ENCODE results near the gene HSPB1.
A peak's percentile ranks its signal among the peaks of the same experiment; 100 is the strongest.
"Not testable (repeated sequence)": the region's sequence is repeated elsewhere in the genome, so short reads cannot be mapped to it uniquely, and the experiment has no call there.

The HSPB1 gene

DNA sequence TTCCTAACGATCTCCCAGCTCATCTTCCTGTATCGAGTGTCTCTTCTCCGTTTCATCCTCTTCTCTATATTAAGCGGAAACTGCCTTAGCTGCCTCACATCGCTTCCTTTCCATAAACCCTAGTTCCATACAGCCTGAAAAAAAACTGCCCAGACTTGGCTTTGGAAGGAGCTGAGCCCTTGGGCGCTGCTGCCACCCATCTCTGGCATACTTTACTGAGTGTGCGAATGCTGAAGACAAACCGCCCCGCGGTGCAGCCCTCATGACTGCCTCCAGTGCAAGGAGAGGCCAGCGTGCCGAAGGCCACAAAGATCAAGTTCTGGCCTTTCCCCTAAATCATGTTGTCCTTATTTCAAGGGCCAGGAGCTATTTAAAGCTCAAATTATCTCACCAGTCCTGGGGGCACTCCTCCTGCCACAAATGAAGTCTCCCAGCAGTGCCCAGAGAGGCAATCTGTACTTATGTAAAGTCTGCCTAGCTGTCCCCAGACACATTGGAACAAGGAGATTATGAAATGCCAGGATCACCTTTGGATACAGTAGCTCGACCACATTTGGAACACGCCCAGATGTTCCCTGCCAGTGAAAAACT, 31.1 kb downstream of the HSPB1 start:
- Histone ChIP-seq H3K4me2 (ENCODE audit: low read length) (no peak overlapping the region), H4K8ac (ENCODE audit: low read depth, low read length) (no peak overlapping the region), H3K4me3 (ENCODE audit: low read depth, low read length) (no peak overlapping the region), H4K91ac (ENCODE audit: low read depth, low read length) (no peak overlapping the region), H3K4me1 (ENCODE audit: control insufficient read depth in 1 of 2, insufficient read depth in 2 of 2, low read length in 2 of 2) (peaks cover 4 to 7% of the 10 kb centered on the region in 2 experiments), H3K79me2 (ENCODE audit: control insufficient read depth, insufficient read depth, low read length, poor library complexity) (peaks cover 17% of the 10 kb centered on the region), H2AK5ac (ENCODE audit: low read length) (no peak overlapping the region), H3K23ac (ENCODE audit: low read length) (no peak overlapping the region), H3K79me1 (ENCODE audit: low read length) (no peaks in the 10 kb centered on the region), H3K36me3 (ENCODE audit: control insufficient read depth in 1 of 2, insufficient read depth in 2 of 2, low read length in 2 of 2) (peaks cover 20 to 36% of the 10 kb centered on the region in 2 experiments), H3K27me3 (ENCODE audit: insufficient read depth, low read length) (no peaks in the 10 kb centered on the region), H2BK5ac (ENCODE audit: low read depth, low read length, poor library complexity) (no peak overlapping the region), H3K9me3 (ENCODE audit: insufficient read depth, low read depth, low read length) (no peaks in the 10 kb centered on the region), H3K4ac (ENCODE audit: low read depth, low read length) (peak overlapping the region; percentile 93), H4K12ac (ENCODE audit: low read depth, low read length) (no peak overlapping the region), H3K14ac (ENCODE audit: low read length) (no peak overlapping the region), H2BK12ac (ENCODE audit: low read length) (no peak overlapping the region), H3K9ac (ENCODE audit: low read length) (no peak overlapping the region), H2BK120ac (ENCODE audit: insufficient read depth, low read length, poor library complexity) (no peak overlapping the region), H2AFZ (ENCODE audit: insufficient read depth, low read length, poor library complexity) (no peak overlapping the region), H3K27ac (ENCODE audit: low read depth, low read length) (peak overlapping the region; percentile 14), H3K18ac (ENCODE audit: low read length) (no peak overlapping the region)
- DNase-seq, result peak; percentile 94 to 95
- no CpG with 5 or more reads among the region's 14 CpGs for WGBS (ENCODE audit: extremely low coverage, insufficient coverage, insufficient read length)

GRCh38 chr7:76334320-76334967, 32.0 kb downstream of the HSPB1 start:
- Histone ChIP-seq H2BK12ac (ENCODE audit: low read length) (no peak overlapping the region), H3K79me2 (ENCODE audit: control insufficient read depth, insufficient read depth, low read length, poor library complexity) (peaks cover 17% of the 10 kb centered on the region), H3K14ac (ENCODE audit: low read length) (no peak overlapping the region), H3K79me1 (ENCODE audit: low read length) (no peaks in the 10 kb centered on the region), H2AK5ac (ENCODE audit: low read length) (no peak overlapping the region), H3K9ac (ENCODE audit: low read length) (no peak overlapping the region), H3K4me2 (ENCODE audit: low read length) (no peak overlapping the region), H3K18ac (ENCODE audit: low read length) (no peak overlapping the region), H2AFZ (ENCODE audit: insufficient read depth, low read length, poor library complexity) (no peak overlapping the region), H3K27ac (ENCODE audit: low read depth, low read length) (no peak overlapping the region), H2BK5ac (ENCODE audit: low read depth, low read length, poor library complexity) (no peak overlapping the region), H3K9me3 (ENCODE audit: insufficient read depth, low read depth, low read length) (no peaks in the 10 kb centered on the region), H4K8ac (ENCODE audit: low read depth, low read length) (no peak overlapping the region), H3K23ac (ENCODE audit: low read length) (no peak overlapping the region), H3K4me1 (ENCODE audit: control insufficient read depth in 1 of 2, insufficient read depth in 2 of 2, low read length in 2 of 2) (peaks cover 5 to 8% of the 10 kb centered on the region in 2 experiments), H3K4ac (ENCODE audit: low read depth, low read length) (peak overlapping the region; percentile 87), H3K4me3 (ENCODE audit: low read depth, low read length) (no peak overlapping the region), H4K12ac (ENCODE audit: low read depth, low read length) (no peak overlapping the region), H4K91ac (ENCODE audit: low read depth, low read length) (no peak overlapping the region), H3K36me3 (ENCODE audit: control insufficient read depth in 1 of 2, insufficient read depth in 2 of 2, low read length in 2 of 2) (peaks cover 17 to 27% of the 10 kb centered on the region in 2 experiments), H2BK120ac (ENCODE audit: insufficient read depth, low read length, poor library complexity) (no peak overlapping the region), H3K27me3 (ENCODE audit: insufficient read depth, low read length) (no peaks in the 10 kb centered on the region)
- no CpG with 5 or more reads among the region's 6 CpGs for WGBS (ENCODE audit: extremely low coverage, insufficient coverage, insufficient read length)
- peak in 1 of 2 donors; percentile 31 for DNase-seq

DNA sequence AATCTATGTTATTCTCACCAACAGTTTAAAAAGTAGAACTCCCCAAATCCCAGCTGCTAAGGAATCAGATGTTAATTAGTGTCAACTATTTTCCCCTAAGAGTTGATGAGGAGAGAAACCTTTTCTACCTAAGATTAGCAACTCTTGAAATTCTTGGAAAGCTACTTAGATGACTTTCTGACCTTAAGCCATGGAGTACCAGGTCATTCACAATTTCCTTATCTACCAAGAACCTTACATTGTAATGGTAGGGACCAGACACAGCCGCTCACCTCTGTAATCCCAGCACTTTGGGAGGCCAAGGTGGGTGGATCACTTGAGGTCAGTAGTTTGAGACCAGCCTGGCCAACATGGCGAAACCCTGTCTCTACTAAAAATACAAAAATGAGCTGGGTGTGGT, 32.9 kb downstream of the HSPB1 start:
- not testable (repeated sequence) for H2AK5ac ChIP-seq (ENCODE audit: low read length); H3K4me2 ChIP-seq (ENCODE audit: low read length); H3K27me3 ChIP-seq (ENCODE audit: insufficient read depth, low read length); H3K9me3 ChIP-seq (ENCODE audit: insufficient read depth, low read depth, low read length); H3K9ac ChIP-seq (ENCODE audit: low read length); H3K4ac ChIP-seq (ENCODE audit: low read depth, low read length); H3K79me1 ChIP-seq (ENCODE audit: low read length); H2BK12ac ChIP-seq (ENCODE audit: low read length); H4K12ac ChIP-seq (ENCODE audit: low read depth, low read length); H2BK120ac ChIP-seq (ENCODE audit: insufficient read depth, low read length, poor library complexity); H4K8ac ChIP-seq (ENCODE audit: low read depth, low read length); H3K4me1 ChIP-seq (ENCODE audit: control insufficient read depth in 1 of 2, insufficient read depth in 2 of 2, low read length in 2 of 2); H4K91ac ChIP-seq (ENCODE audit: low read depth, low read length); H3K18ac ChIP-seq (ENCODE audit: low read length); H3K27ac ChIP-seq (ENCODE audit: low read depth, low read length); H2BK5ac ChIP-seq (ENCODE audit: low read depth, low read length, poor library complexity); H3K23ac ChIP-seq (ENCODE audit: low read length); H2AFZ ChIP-seq (ENCODE audit: insufficient read depth, low read length, poor library complexity); H3K14ac ChIP-seq (ENCODE audit: low read length); H3K4me3 ChIP-seq (ENCODE audit: low read depth, low read length)
- Histone ChIP-seq H3K79me2 (ENCODE audit: control insufficient read depth, insufficient read depth, low read length, poor library complexity) (peaks cover 17% of the 10 kb centered on the region), H3K36me3 (ENCODE audit: control insufficient read depth in 1 of 2, insufficient read depth in 2 of 2, low read length in 2 of 2) (peaks cover 9 to 19% of the 10 kb centered on the region in 2 experiments)
- WGBS (ENCODE audit: extremely low coverage, insufficient coverage, insufficient read length), result no CpG with 5 or more reads among the region's 2 CpGs
- peak; percentile 75 to 91 for DNase-seq

DNA sequence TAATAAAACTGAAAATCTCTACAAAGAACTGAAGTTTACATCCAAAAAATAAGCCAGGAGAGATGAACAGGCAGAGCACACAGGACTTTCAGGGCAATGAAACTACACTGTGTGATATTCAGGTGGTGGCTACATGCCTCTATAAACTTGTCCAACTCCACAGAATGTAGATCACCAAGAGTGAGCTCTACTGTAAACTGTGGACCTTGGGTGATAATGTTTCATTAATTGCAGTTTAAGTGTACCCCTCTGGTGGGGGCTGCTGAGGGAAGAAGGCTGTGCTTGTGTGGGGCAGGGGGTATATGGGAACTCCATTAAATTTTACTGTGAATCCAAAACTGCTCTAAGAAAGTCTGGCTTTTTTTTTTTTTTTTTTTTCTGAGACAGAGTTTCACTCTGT, 33.6 kb downstream of the HSPB1 start:
- H3K4me1 ChIP-seq (ENCODE audit: control insufficient read depth in 1 of 2, insufficient read depth in 2 of 2, low read length in 2 of 2), result peaks cover 5 to 8% of the 10 kb centered on the region in 2 experiments
- no peak overlapping the region for H2BK5ac ChIP-seq (ENCODE audit: low read depth, low read length, poor library complexity)
- H3K23ac ChIP-seq (ENCODE audit: low read length), result no peak overlapping the region
- H3K79me2 ChIP-seq (ENCODE audit: control insufficient read depth, insufficient read depth, low read length, poor library complexity), result peaks cover 19% of the 10 kb centered on the region
- no peak overlapping the region for H2BK12ac ChIP-seq (ENCODE audit: low read length)
- H3K9me3 ChIP-seq (ENCODE audit: insufficient read depth, low read depth, low read length), result no peaks in the 10 kb centered on the region
- no peak overlapping the region for H3K18ac ChIP-seq (ENCODE audit: low read length)
- H3K4me3 ChIP-seq (ENCODE audit: low read depth, low read length), result no peak overlapping the region
- no peak for DNase-seq
- no peak overlapping the region for H2BK120ac ChIP-seq (ENCODE audit: insufficient read depth, low read length, poor library complexity)
- H3K27me3 ChIP-seq (ENCODE audit: insufficient read depth, low read length), result no peaks in the 10 kb centered on the region
- H3K36me3 ChIP-seq (ENCODE audit: control insufficient read depth in 1 of 2, insufficient read depth in 2 of 2, low read length in 2 of 2), result peaks cover 12 to 19% of the 10 kb centered on the region in 2 experiments
- H3K4ac ChIP-seq (ENCODE audit: low read depth, low read length), result peak overlapping the region; percentile 64
- no peak overlapping the region for H3K9ac ChIP-seq (ENCODE audit: low read length)
- H3K14ac ChIP-seq (ENCODE audit: low read length), result no peak overlapping the region
- no peak overlapping the region for H3K27ac ChIP-seq (ENCODE audit: low read depth, low read length)
- no peak overlapping the region for H2AFZ ChIP-seq (ENCODE audit: insufficient read depth, low read length, poor library complexity)
- H4K12ac ChIP-seq (ENCODE audit: low read depth, low read length), result no peak overlapping the region
- H4K8ac ChIP-seq (ENCODE audit: low read depth, low read length), result no peak overlapping the region
- H3K4me2 ChIP-seq (ENCODE audit: low read length), result no peak overlapping the region
- no peak overlapping the region for H4K91ac ChIP-seq (ENCODE audit: low read depth, low read length)
- H2AK5ac ChIP-seq (ENCODE audit: low read length), result no peak overlapping the region
- no peaks in the 10 kb centered on the region for H3K79me1 ChIP-seq (ENCODE audit: low read length)

Measured in trophoblast cell (in vitro differentiated cells and primary cell).